GM06990 (cell line): Measurements from ENCODE around the gene RYR2.

ENCODE experiments used
- DNase-seq: peaks from one replicate; pipeline ENCODE4 v3.0.0-alpha.2; 2011; ENCODE audit not compliant: insufficient read length; ENCODE audit errors: extremely low read depth
- H3K27me3 ChIP-seq: replicated peaks from 2 replicates; pipeline ENCODE4 v1.6.0; 2011; ENCODE audit warnings: low read length; ENCODE audit not compliant: control insufficient read depth, insufficient read depth
- H3K36me3 ChIP-seq: 2 replicates; pipeline ENCODE4 v1.5.1; 2011; ENCODE audit warnings: low read length; ENCODE audit not compliant: control insufficient read depth, insufficient read depth
- H3K4me3 ChIP-seq: replicated peaks from 2 replicates; pipeline ENCODE4 v1.5.1; 2011; ENCODE audit warnings: low read depth, mild to moderate bottlenecking, control low read depth, low read length
- TF ChIP-seq, protein P1 (sequence below): IDR thresholded peaks from 2 replicates; pipeline ENCODE4 v1.5.1; 2011; ENCODE audit warnings: low read length, control low read depth, mild to moderate bottlenecking, inconsistent platforms; ENCODE audit not compliant: insufficient read depth, poor library complexity, severe bottlenecking

RYR2 gene

DNA sequence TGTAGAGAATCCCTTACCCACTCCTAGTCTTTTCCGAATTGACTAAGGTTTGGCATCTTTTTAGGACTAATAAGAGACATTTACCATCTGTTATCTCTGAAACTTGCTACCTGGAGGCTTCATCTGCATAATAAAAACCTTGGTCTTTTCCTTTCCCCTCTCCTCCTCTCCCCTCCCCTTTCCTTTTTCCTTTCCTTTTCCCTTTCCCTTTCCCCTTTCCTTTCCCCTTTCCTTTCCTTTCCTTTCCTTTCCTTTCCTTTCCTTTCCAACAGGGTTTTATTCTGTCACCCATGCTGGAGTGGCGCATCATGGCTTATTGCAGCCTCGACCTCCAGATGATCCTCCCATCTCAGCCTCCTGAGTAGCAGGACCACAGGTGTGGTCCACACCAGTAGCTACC is 195.7 kb downstream of the RYR2 start:
- DNase-seq, result no peak
- TF ChIP-seq, protein P1, sequence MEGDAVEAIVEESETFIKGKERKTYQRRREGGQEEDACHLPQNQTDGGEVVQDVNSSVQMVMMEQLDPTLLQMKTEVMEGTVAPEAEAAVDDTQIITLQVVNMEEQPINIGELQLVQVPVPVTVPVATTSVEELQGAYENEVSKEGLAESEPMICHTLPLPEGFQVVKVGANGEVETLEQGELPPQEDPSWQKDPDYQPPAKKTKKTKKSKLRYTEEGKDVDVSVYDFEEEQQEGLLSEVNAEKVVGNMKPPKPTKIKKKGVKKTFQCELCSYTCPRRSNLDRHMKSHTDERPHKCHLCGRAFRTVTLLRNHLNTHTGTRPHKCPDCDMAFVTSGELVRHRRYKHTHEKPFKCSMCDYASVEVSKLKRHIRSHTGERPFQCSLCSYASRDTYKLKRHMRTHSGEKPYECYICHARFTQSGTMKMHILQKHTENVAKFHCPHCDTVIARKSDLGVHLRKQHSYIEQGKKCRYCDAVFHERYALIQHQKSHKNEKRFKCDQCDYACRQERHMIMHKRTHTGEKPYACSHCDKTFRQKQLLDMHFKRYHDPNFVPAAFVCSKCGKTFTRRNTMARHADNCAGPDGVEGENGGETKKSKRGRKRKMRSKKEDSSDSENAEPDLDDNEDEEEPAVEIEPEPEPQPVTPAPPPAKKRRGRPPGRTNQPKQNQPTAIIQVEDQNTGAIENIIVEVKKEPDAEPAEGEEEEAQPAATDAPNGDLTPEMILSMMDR, result no peak
- no peaks in the 10 kb centered on the region for H3K27me3 ChIP-seq
- H3K36me3 ChIP-seq, result no peaks in the 10 kb centered on the region
- H3K4me3 ChIP-seq, result no peak overlapping the region

DNA sequence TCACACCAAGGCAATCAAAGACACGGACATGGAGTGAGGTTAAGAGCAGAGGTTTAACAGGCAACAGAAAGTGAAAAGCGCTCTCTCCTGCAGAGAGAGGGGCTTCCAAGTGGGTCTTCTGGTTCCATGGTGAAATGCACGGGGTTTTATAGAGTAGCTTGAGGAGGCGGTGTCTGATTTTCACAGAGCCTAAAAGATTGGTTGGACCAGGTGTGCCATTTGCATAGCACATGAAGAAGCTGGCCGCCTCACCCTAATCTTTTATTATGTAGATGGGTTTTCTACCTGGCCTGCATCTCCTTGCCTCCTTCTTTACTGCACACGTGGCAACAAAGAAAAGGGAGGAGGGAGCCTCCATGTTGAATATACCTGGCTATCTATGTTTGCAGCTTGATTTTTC is 197.3 kb downstream of the RYR2 start:
- Histone ChIP-seq H3K4me3 (no peak overlapping the region), H3K36me3 (no peaks in the 10 kb centered on the region), H3K27me3 (no peaks in the 10 kb centered on the region)
- DNase-seq, result no peak
- TF ChIP-seq, protein P1, result no peak

DNA sequence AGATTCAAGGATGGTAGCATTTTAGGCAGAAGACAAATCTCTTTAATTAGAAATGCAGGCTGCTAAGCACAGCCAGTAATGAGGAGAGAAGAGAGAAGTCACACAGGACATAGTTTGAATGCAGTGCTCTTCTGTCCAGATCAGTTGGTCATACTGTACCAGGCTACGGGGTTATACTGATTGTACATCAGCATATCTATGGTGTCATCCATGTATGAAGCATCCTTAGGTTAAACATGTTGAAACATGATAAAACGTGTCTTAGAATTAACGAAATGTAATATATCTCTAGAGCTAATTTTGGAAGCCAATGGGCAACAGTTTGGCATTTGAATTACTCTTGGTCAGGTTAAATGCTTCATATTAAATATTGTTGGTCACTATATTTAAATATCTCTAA is 199.1 kb downstream of the RYR2 start:
- no peak overlapping the region for H3K4me3 ChIP-seq
- DNase-seq, result no peak
- H3K36me3 ChIP-seq, result no peaks in the 10 kb centered on the region
- H3K27me3 ChIP-seq, result no peaks in the 10 kb centered on the region
- TF ChIP-seq, protein P1, result no peak

GRCh38 chr1:237244778-237245177 is 202.8 kb downstream of the RYR2 start:
- no peak for DNase-seq
- H3K36me3 ChIP-seq, result no peaks in the 10 kb centered on the region
- TF ChIP-seq, protein P1, result no peak
- no peak overlapping the region for H3K4me3 ChIP-seq
- H3K27me3 ChIP-seq, result no peaks in the 10 kb centered on the region

DNA sequence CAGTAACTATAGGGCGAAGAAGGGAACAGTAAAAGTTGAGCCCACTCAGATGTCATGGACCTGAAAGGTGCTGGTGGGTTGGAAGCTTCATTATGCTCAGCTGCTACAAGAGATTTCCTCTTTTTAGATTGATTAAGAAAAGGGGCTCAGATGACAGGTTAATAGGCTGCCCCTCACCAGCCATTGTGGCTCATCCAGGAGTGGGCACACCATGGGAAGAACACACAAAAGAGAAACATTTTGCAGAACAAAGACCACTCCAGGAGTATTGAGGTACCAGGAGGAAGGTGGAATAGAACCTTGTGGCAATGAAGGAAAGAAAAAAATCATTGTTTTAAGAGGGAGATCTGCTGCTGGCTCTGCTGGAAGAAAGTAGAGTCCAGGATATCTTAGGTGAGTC is 205.5 kb downstream of the RYR2 start:
- Histone ChIP-seq H3K36me3 (no peaks in the 10 kb centered on the region), H3K4me3 (no peak overlapping the region), H3K27me3 (no peaks in the 10 kb centered on the region)
- TF ChIP-seq, protein P1, result no peak
- no peak for DNase-seq

- no peak for DNase-seq
- no peaks in the 10 kb centered on the region for H3K36me3 ChIP-seq
- TF ChIP-seq, protein P1, result no peak
- no peak overlapping the region for H3K4me3 ChIP-seq
- no peaks in the 10 kb centered on the region for H3K27me3 ChIP-seq
Measured at GRCh38 chr1:237249120-237249519, 207.1 kb downstream of the RYR2 start.
